HG03095 (cell line): ENCODE results near the gene CD44.
A peak's percentile ranks its signal among the peaks of the same experiment; 100 is the strongest.

Experiments used
- ATAC-seq: cut with Tn5 transposase; IDR thresholded peaks from one replicate; pipeline ENCODE4 v1.9.1; 2021; ENCODE audit warnings: moderate library complexity; ENCODE audit not compliant: unreplicated experiment

CD44 gene

GRCh38 chr11:35136311-35136710 lies 2.7 kb upstream of the CD44 start:
- ATAC-seq, result no peak

- no peak for ATAC-seq
Measured at GRCh38 chr11:35138058-35138457, 913 bp upstream of the CD44 start.

- ATAC-seq, result no peak
Measured at GRCh38 chr11:35138606-35138942, 397 bp upstream of the CD44 start.

- ATAC-seq, result no peak
Measured at GRCh38 chr11:35139722-35140282, 831 bp downstream of the CD44 start.

GRCh38 chr11:35141071-35141470 lies 2.1 kb downstream of the CD44 start:
- no peak for ATAC-seq

- no peak for ATAC-seq
Measured at GRCh38 chr11:35141571-35141971, 2.6 kb downstream of the CD44 start.

- ATAC-seq, result no peak
Measured at GRCh38 chr11:35142481-35143075, 3.6 kb downstream of the CD44 start.

GRCh38 chr11:35143297-35144135 lies 4.5 kb downstream of the CD44 start:
- ATAC-seq, result no peak

- ATAC-seq, result peak; percentile 49
Measured at GRCh38 chr11:35144136-35144741, 5.3 kb downstream of the CD44 start.

- no peak for ATAC-seq
Measured at GRCh38 chr11:35144806-35145205, 5.8 kb downstream of the CD44 start.

- ATAC-seq, result peak; percentile 46
Measured at GRCh38 chr11:35145271-35145670, 6.3 kb downstream of the CD44 start.

GRCh38 chr11:35146074-35146521 lies 7.1 kb downstream of the CD44 start:
- ATAC-seq, result peak; percentile 30

- no peak for ATAC-seq
Measured at GRCh38 chr11:35146711-35147110, 7.7 kb downstream of the CD44 start.

- ATAC-seq, result no peak
Measured at GRCh38 chr11:35147235-35147634, 8.3 kb downstream of the CD44 start.

- ATAC-seq, result no peak
Measured at GRCh38 chr11:35148163-35148837, 9.3 kb downstream of the CD44 start.

- no peak for ATAC-seq
Measured at GRCh38 chr11:35150454-35150853, 11.5 kb downstream of the CD44 start.

GRCh38 chr11:35151241-35151640 lies 12.3 kb downstream of the CD44 start:
- ATAC-seq, result no peak

GRCh38 chr11:35151683-35152280 lies 12.8 kb downstream of the CD44 start:
- no peak for ATAC-seq

- ATAC-seq, result no peak
Measured at GRCh38 chr11:35152575-35152974, 13.6 kb downstream of the CD44 start.

GRCh38 chr11:35153280-35153679 lies 14.3 kb downstream of the CD44 start:
- no peak for ATAC-seq

- ATAC-seq, result no peak
Measured at GRCh38 chr11:35154952-35155351, 16.0 kb downstream of the CD44 start.
